HCT116 (cell line): ENCODE results near the gene COMMD4. TPM values are rescaled to one million over a fixed set of nuclear protein-coding genes. Genes with fewer than 3 reads are reported as not detected.

Experiments
- ATAC-seq: fragments of 200-7000 bp; cut with Tn5 transposase; 2 replicates; pipeline ENCODE4 v1.9.1; 2020; ENCODE audit warnings: mild to moderate bottlenecking, moderate library complexity
- BruUV-seq: library from RNA; stranded (reverse); fragments of 400-500 nt; replicated peaks from 2 replicates; lab custom pipeline; 2021; lab: Mats Ljungman, UMichigan
- CTCF ChIA-PET: fragments of 300-600 bp; sonication (Branson Sonifier 250); formaldehyde crosslinking; loops from one replicate; lab custom pipeline; 2021; ENCODE audit warnings: antibody characterized with exemption; lab: Charles Lee
- POLR2A ChIA-PET: fragments of 300-600, 350-600 bp; sonication (Branson Sonifier 250); formaldehyde crosslinking; loops from one replicate; lab custom pipeline; 2021; ENCODE audit warnings: antibody characterized with exemption; lab: Charles Lee
- RAD21 ChIA-PET, 2 experiments: fragments of 300-600 bp; sonication (Branson Sonifier 250); formaldehyde crosslinking; loops; one replicate each; lab custom pipeline; 2023; ENCODE audit warnings: low total read pairs in 2 of 2; ENCODE audit not compliant: uncharacterized antibody in 2 of 2, unreplicated experiment in 2 of 2, low non-redundant PET in 1 of 2; lab: Charles Lee
- DNase-seq: peaks from one replicate; pipeline ENCODE4 v3.0.0-alpha.2; 2010; ENCODE audit warnings: low read depth, low spot score
- H2AFZ ChIP-seq: fragments of 200-600 bp; shearing (Covaris generic), sonication (generic); 2 replicates; pipeline ENCODE4 v1.6.1; 2017; ENCODE audit warnings: low read depth, mixed run types, mixed read lengths, antibody characterized with exemption, low read length; ENCODE audit not compliant: poor library complexity, severe bottlenecking
- H3K27ac ChIP-seq: 2 replicates; pipeline ENCODE4 v1.5.1; 2012; ENCODE audit warnings: low read depth, low read length
- H3K27me3 ChIP-seq: fragments of 200-600 bp; sonication (generic); 2 replicates; pipeline ENCODE4 v1.6.1; 2016; ENCODE audit warnings: mixed run types, low read length, mixed read lengths; ENCODE audit not compliant: insufficient read depth
- H3K36me3 ChIP-seq, 2 experiments: fragments of 200-500 bp in 1 of 2; fragments of 200-600 bp in 1 of 2; sonication (Bioruptor generic) in 1 of 2; sonication (generic) in 1 of 2; 2 replicates each; pipeline versions ENCODE4 v1.5.1 to v1.6.1; 2014 to 2016; ENCODE audit warnings: low read length in 2 of 2, inconsistent platforms in 1 of 2, mixed read lengths in 1 of 2, mixed run types in 1 of 2; ENCODE audit not compliant: insufficient read depth in 2 of 2, control insufficient read depth in 1 of 2
- H3K4me1 ChIP-seq, 2 experiments: fragments of 200-600 bp in 1 of 2; sonication (generic) in 1 of 2; 2 replicates each; pipeline versions ENCODE4 v1.5.1 to v1.6.1; 2012 to 2017; ENCODE audit warnings: low read length in 2 of 2, inconsistent platforms in 1 of 2, mild to moderate bottlenecking in 1 of 2, mixed read lengths in 1 of 2, mixed run types in 1 of 2, moderate library complexity in 1 of 2; ENCODE audit not compliant: insufficient read depth in 2 of 2, control insufficient read depth in 1 of 2
- H3K4me2 ChIP-seq: fragments of 200-600 bp; sonication (generic); 2 replicates; pipeline ENCODE4 v1.6.1; 2017; ENCODE audit warnings: mixed run types, low read length, mixed read lengths
- H3K4me3 ChIP-seq, 2 experiments: fragments of 200-600 bp in 1 of 2; sonication (generic) in 1 of 2; replicated peaks in 1 of 2; 2 replicates each; pipeline ENCODE4 v1.5.1; 2011 to 2016; ENCODE audit warnings: low read length in 2 of 2, control low read depth in 1 of 2, low read depth in 1 of 2, mild to moderate bottlenecking in 1 of 2, mixed read lengths in 1 of 2, mixed run types in 1 of 2
- H3K79me2 ChIP-seq: fragments of 200-600 bp; sonication (generic); 2 replicates; pipeline ENCODE4 v1.6.1; 2017; ENCODE audit warnings: mild to moderate bottlenecking, mixed run types, low read length, moderate library complexity, mixed read lengths; ENCODE audit not compliant: insufficient read depth
- H3K9ac ChIP-seq: fragments of 200-600 bp; sonication (generic); 2 replicates; pipeline ENCODE4 v1.6.1; 2016; ENCODE audit warnings: low read length, mixed read lengths
- H3K9me2 ChIP-seq: fragments of 200-600 bp; sonication (generic), shearing (Covaris generic); 2 replicates; pipeline ENCODE4 v1.6.1; 2017; ENCODE audit warnings: mixed run types, mild to moderate bottlenecking, moderate library complexity; ENCODE audit not compliant: insufficient read depth
- H3K9me3 ChIP-seq, 2 experiments: fragments of 200-500 bp in 1 of 2; fragments of 200-600 bp in 1 of 2; sonication (Bioruptor generic) in 1 of 2; sonication (generic) in 1 of 2; 2 replicates each; pipeline ENCODE4 v1.6.1; 2014 to 2017; ENCODE audit warnings: low read length in 2 of 2, mixed read lengths in 2 of 2, inconsistent platforms in 1 of 2, low read depth in 1 of 2, mild to moderate bottlenecking in 1 of 2, mixed run types in 1 of 2, moderate library complexity in 1 of 2; ENCODE audit not compliant: control insufficient read depth in 1 of 2, insufficient read depth in 1 of 2
- H4K20me1 ChIP-seq: fragments of 200-600 bp; sonication (generic), shearing (Covaris generic); 2 replicates; pipeline ENCODE4 v1.6.1; 2017; ENCODE audit warnings: mixed run types, mild to moderate bottlenecking, moderate library complexity; ENCODE audit not compliant: insufficient read depth
- ATF3 ChIP-seq: IDR thresholded peaks from 2 replicates; pipeline ENCODE4 v1.6.1; 2012
- CBX3 ChIP-seq: IDR thresholded peaks from 2 replicates; pipeline ENCODE4 v1.6.1; 2012; ENCODE audit warnings: low read depth
- CEBPB ChIP-seq: IDR thresholded peaks from 2 replicates; pipeline ENCODE4 v1.6.1; 2012; ENCODE audit warnings: low read depth
- EGR1 ChIP-seq: IDR thresholded peaks from 2 replicates; pipeline ENCODE4 v1.6.1; 2012; ENCODE audit warnings: low read depth
- ELF1 ChIP-seq: IDR thresholded peaks from 2 replicates; pipeline ENCODE4 v1.6.1; 2012; ENCODE audit warnings: low read depth, borderline replicate concordance
- EZH2 ChIP-seq: fragments of 200-600 bp; sonication (generic); IDR thresholded peaks from 2 replicates; pipeline ENCODE4 v1.6.1; 2017; ENCODE audit warnings: antibody characterized with exemption, mixed run types
- EZH2phosphoT487 ChIP-seq: fragments of 200-600 bp; IDR thresholded peaks from 2 replicates; pipeline ENCODE4 v1.6.1; 2018; ENCODE audit warnings: antibody characterized with exemption, borderline replicate concordance
- FOSL1 ChIP-seq: IDR thresholded peaks from 2 replicates; pipeline ENCODE4 v1.6.1; 2012; ENCODE audit warnings: low read depth
- JUND ChIP-seq: IDR thresholded peaks from 2 replicates; pipeline ENCODE4 v1.6.1; 2012
- POLR2A ChIP-seq: IDR thresholded peaks from 2 replicates; pipeline ENCODE4 v1.7.0; 2011; ENCODE audit warnings: borderline replicate concordance; ENCODE audit not compliant: insufficient read depth, insufficient read length; ENCODE audit errors: extremely low read depth
- RAD21 ChIP-seq: IDR thresholded peaks from 2 replicates; pipeline ENCODE4 v1.6.1; 2012; ENCODE audit warnings: low read depth, mild to moderate bottlenecking
- REST ChIP-seq: IDR thresholded peaks from 2 replicates; pipeline ENCODE4 v1.6.1; 2012; ENCODE audit warnings: low read depth
- SIN3A ChIP-seq: IDR thresholded peaks from 2 replicates; pipeline ENCODE4 v1.6.1; 2012; ENCODE audit warnings: low read depth
- TCF7L2 ChIP-seq: IDR thresholded peaks from 2 replicates; pipeline ENCODE4 v1.7.0; 2011; ENCODE audit warnings: borderline replicate concordance, inconsistent platforms; ENCODE audit not compliant: insufficient read depth, insufficient read length; ENCODE audit errors: extremely low read depth
- YY1 ChIP-seq: IDR thresholded peaks from 2 replicates; pipeline ENCODE4 v1.6.1; 2011; ENCODE audit warnings: low read length, low read depth, moderate library complexity, mild to moderate bottlenecking; ENCODE audit not compliant: insufficient replicate concordance; ENCODE audit errors: extremely low read depth
- ZFX ChIP-seq: fragments of 450-650 bp; IDR thresholded peaks from 2 replicates; pipeline ENCODE4 v1.6.1; 2017
- ZNF274 ChIP-seq: fragments of 200-500 bp; sonication (Bioruptor generic); IDR thresholded peaks from 2 replicates; pipeline ENCODE4 v1.6.1; 2014; ENCODE audit warnings: mild to moderate bottlenecking, low read depth, low read length, inconsistent platforms
- intact Hi-C: fragments of 100-400 bp; cut with micrococcal nuclease; formaldehyde crosslinking; loops from 2 replicates; pipeline ENCODE4 v1.10.0; 2022
- total RNA-seq: library from RNA; stranded (reverse); gene quantifications from one replicate; pipeline ENCODE4 v1.2.1, GENCODE V29; 2021; ENCODE audit not compliant: unreplicated experiment
- TF ChIP-seq, protein P1 (sequence below): IDR thresholded peaks from 2 replicates; pipeline ENCODE4 v1.6.1; 2011; ENCODE audit warnings: mild to moderate bottlenecking, low read length, moderate library complexity; ENCODE audit not compliant: insufficient replicate concordance; ENCODE audit errors: extremely low read depth
- TF ChIP-seq, protein P2 (sequence below): IDR thresholded peaks from 2 replicates; pipeline ENCODE4 v1.6.1; 2012
- TF ChIP-seq, protein P3 (sequence below), 3 experiments: fragments of 200-600 bp in 1 of 3; sonication (generic) in 1 of 3; IDR thresholded peaks in 2 of 3; conservative IDR thresholded peaks in 1 of 3; 2 replicates each; pipeline ENCODE4 v1.5.1; 2012 to 2017; ENCODE audit warnings: low read depth in 2 of 3, low read length in 2 of 3, antibody characterized with exemption in 1 of 3, borderline replicate concordance in 1 of 3, control low read depth in 1 of 3, mild to moderate bottlenecking in 1 of 3, mixed read lengths in 1 of 3, mixed run types in 1 of 3, moderate library complexity in 1 of 3; ENCODE audit not compliant: insufficient read depth in 1 of 3

The COMMD4 gene
- total RNA-seq, 1 experiment from 2014 or later: 141 TPM

- RAD21 ChIA-PET: interaction anchor here in 1 of 2 experiments (1.0 kb wide), 1 partner anchor 21 kb away, joined by 3 read pairs; no protein-coding TSS in a partner anchor
- Histone ChIP-seq H3K27me3 (no peaks in the 10 kb centered on the region), H2AFZ (peak within 1 kb of the TSS; percentile 94), H3K27ac (peak within 1 kb of the TSS; percentile 85), H4K20me1 (no peaks in the 10 kb centered on the region), H3K9me2 (no peaks in the 10 kb centered on the region), H3K9me3 (no peaks in the 10 kb centered on the region), H3K4me1 (peaks cover 6 to 15% of the 10 kb centered on the region in 2 experiments; a peak in 3 of 4 replicates), H3K4me2 (peak within 1 kb of the TSS; percentile 93), H3K4me3 (peak within 1 kb of the TSS; percentile 78 to 87), H3K9ac (peak within 1 kb of the TSS; percentile 81), H3K36me3 (no peaks in the 10 kb centered on the region), H3K79me2 (no peaks in the 10 kb centered on the region)
- TSS peak; percentile 50 for BruUV-seq
- CTCF ChIA-PET: interaction anchor here (1.7 kb wide), 1 partner anchor 21 kb away, joined by 4 read pairs; no protein-coding TSS in a partner anchor
- POLR2A ChIA-PET: interaction anchor here (0.9 to 1.2 kb wide), 4 partner anchors 11 to 107 kb away, joined by 3 read pairs; partner anchors contain the start of genes COMMD4 and SIN3A
- intact Hi-C loops: loop anchor here (2.0 kb wide), 1 partner anchor 20 kb away; no protein-coding TSS in a partner anchor
- peak; percentile 63 for ATAC-seq
- DNase-seq: peak; percentile 59
- TF ChIP-seq EZH2phosphoT487: no peak
- no peak for TF ChIP-seq ZFX
- peak; percentile 53 for TF ChIP-seq TCF7L2
- TF ChIP-seq EZH2: no peak
- TF ChIP-seq, protein P1, sequence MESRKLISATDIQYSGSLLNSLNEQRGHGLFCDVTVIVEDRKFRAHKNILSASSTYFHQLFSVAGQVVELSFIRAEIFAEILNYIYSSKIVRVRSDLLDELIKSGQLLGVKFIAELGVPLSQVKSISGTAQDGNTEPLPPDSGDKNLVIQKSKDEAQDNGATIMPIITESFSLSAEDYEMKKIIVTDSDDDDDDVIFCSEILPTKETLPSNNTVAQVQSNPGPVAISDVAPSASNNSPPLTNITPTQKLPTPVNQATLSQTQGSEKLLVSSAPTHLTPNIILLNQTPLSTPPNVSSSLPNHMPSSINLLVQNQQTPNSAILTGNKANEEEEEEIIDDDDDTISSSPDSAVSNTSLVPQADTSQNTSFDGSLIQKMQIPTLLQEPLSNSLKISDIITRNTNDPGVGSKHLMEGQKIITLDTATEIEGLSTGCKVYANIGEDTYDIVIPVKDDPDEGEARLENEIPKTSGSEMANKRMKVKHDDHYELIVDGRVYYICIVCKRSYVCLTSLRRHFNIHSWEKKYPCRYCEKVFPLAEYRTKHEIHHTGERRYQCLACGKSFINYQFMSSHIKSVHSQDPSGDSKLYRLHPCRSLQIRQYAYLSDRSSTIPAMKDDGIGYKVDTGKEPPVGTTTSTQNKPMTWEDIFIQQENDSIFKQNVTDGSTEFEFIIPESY: no peak
- TF ChIP-seq YY1: no peak
- TF ChIP-seq EGR1: no peak
- TF ChIP-seq RAD21: no peak
- peak; percentile 42 for TF ChIP-seq POLR2A
- TF ChIP-seq FOSL1: no peak
- TF ChIP-seq ATF3: no peak
- no peak for TF ChIP-seq CEBPB
- no peak for TF ChIP-seq ZNF274
- TF ChIP-seq ELF1: no peak
- no peak for TF ChIP-seq REST
- TF ChIP-seq CBX3: no peak
- no peak for TF ChIP-seq JUND
- TF ChIP-seq, protein P2, sequence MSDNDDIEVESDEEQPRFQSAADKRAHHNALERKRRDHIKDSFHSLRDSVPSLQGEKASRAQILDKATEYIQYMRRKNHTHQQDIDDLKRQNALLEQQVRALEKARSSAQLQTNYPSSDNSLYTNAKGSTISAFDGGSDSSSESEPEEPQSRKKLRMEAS: no peak
- no peak for TF ChIP-seq SIN3A
- TF ChIP-seq, protein P3, sequence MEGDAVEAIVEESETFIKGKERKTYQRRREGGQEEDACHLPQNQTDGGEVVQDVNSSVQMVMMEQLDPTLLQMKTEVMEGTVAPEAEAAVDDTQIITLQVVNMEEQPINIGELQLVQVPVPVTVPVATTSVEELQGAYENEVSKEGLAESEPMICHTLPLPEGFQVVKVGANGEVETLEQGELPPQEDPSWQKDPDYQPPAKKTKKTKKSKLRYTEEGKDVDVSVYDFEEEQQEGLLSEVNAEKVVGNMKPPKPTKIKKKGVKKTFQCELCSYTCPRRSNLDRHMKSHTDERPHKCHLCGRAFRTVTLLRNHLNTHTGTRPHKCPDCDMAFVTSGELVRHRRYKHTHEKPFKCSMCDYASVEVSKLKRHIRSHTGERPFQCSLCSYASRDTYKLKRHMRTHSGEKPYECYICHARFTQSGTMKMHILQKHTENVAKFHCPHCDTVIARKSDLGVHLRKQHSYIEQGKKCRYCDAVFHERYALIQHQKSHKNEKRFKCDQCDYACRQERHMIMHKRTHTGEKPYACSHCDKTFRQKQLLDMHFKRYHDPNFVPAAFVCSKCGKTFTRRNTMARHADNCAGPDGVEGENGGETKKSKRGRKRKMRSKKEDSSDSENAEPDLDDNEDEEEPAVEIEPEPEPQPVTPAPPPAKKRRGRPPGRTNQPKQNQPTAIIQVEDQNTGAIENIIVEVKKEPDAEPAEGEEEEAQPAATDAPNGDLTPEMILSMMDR (IDR thresholded peaks at IDR 0.05 in 2 of 3, conservative IDR thresholded peaks at IDR 0.05 in 1 of 3; ENCODE audit: borderline replicate concordance in 1 of 3, insufficient read depth in 1 of 3, low read depth in 2 of 3, low read length in 2 of 3): no peak
These were observed 10.9 kb downstream of the COMMD4 start, which contains the start of gene NEIL1 for GRCh38 chr15:75346796-75347221. TSS of gene NEIL1 (plus strand) at chr15:75347039. CDS start at chr15:75348906, 1,867 bp downstream.
